HCT116 (cell line): ENCODE measurements around the gene RFX8. TPM values are rescaled to one million over a fixed set of nuclear protein-coding genes. Genes with fewer than 3 reads are reported as not detected.

Source experiments
- ATAC-seq: fragments of 200-7000 bp; cut with Tn5 transposase; 2 replicates; pipeline ENCODE4 v1.9.1; 2020; ENCODE audit warnings: mild to moderate bottlenecking, moderate library complexity
- Bru-seq: library from RNA; stranded (reverse); fragments of 400-500 nt; gene quantifications from one replicate; lab custom pipeline; 2021; lab: Mats Ljungman, UMichigan
- BruChase-seq, 2 experiments: library from RNA; stranded (reverse); fragments of 400-500 nt; gene quantifications; one replicate each; lab custom pipeline; 2021; lab: Mats Ljungman, UMichigan
- BruUV-seq: library from RNA; stranded (reverse); fragments of 400-500 nt; replicated peaks from 2 replicates; lab custom pipeline; 2021; lab: Mats Ljungman, UMichigan
- CTCF ChIA-PET: fragments of 300-600 bp; sonication (Branson Sonifier 250); formaldehyde crosslinking; loops from one replicate; lab custom pipeline; 2021; ENCODE audit warnings: antibody characterized with exemption; lab: Charles Lee
- POLR2A ChIA-PET: fragments of 300-600, 350-600 bp; sonication (Branson Sonifier 250); formaldehyde crosslinking; loops from one replicate; lab custom pipeline; 2021; ENCODE audit warnings: antibody characterized with exemption; lab: Charles Lee
- RAD21 ChIA-PET, 2 experiments: fragments of 300-600 bp; sonication (Branson Sonifier 250); formaldehyde crosslinking; loops; one replicate each; lab custom pipeline; 2023; ENCODE audit warnings: low total read pairs in 2 of 2; ENCODE audit not compliant: uncharacterized antibody in 2 of 2, unreplicated experiment in 2 of 2, low non-redundant PET in 1 of 2; lab: Charles Lee
- DNase-seq: peaks from one replicate; pipeline ENCODE4 v3.0.0-alpha.2; 2010; ENCODE audit warnings: low read depth, low spot score
- H2AFZ ChIP-seq: fragments of 200-600 bp; shearing (Covaris generic), sonication (generic); 2 replicates; pipeline ENCODE4 v1.6.1; 2017; ENCODE audit warnings: low read depth, mixed run types, mixed read lengths, antibody characterized with exemption, low read length; ENCODE audit not compliant: poor library complexity, severe bottlenecking
- H3K27ac ChIP-seq: 2 replicates; pipeline ENCODE4 v1.5.1; 2012; ENCODE audit warnings: low read depth, low read length
- H3K27me3 ChIP-seq: fragments of 200-600 bp; sonication (generic); 2 replicates; pipeline ENCODE4 v1.6.1; 2016; ENCODE audit warnings: mixed run types, low read length, mixed read lengths; ENCODE audit not compliant: insufficient read depth
- H3K36me3 ChIP-seq, 2 experiments: fragments of 200-500 bp in 1 of 2; fragments of 200-600 bp in 1 of 2; sonication (Bioruptor generic) in 1 of 2; sonication (generic) in 1 of 2; 2 replicates each; pipeline versions ENCODE4 v1.5.1 to v1.6.1; 2014 to 2016; ENCODE audit warnings: low read length in 2 of 2, inconsistent platforms in 1 of 2, mixed read lengths in 1 of 2, mixed run types in 1 of 2; ENCODE audit not compliant: insufficient read depth in 2 of 2, control insufficient read depth in 1 of 2
- H3K4me1 ChIP-seq, 2 experiments: fragments of 200-600 bp in 1 of 2; sonication (generic) in 1 of 2; 2 replicates each; pipeline versions ENCODE4 v1.5.1 to v1.6.1; 2012 to 2017; ENCODE audit warnings: low read length in 2 of 2, inconsistent platforms in 1 of 2, mild to moderate bottlenecking in 1 of 2, mixed read lengths in 1 of 2, mixed run types in 1 of 2, moderate library complexity in 1 of 2; ENCODE audit not compliant: insufficient read depth in 2 of 2, control insufficient read depth in 1 of 2
- H3K4me2 ChIP-seq: fragments of 200-600 bp; sonication (generic); 2 replicates; pipeline ENCODE4 v1.6.1; 2017; ENCODE audit warnings: mixed run types, low read length, mixed read lengths
- H3K4me3 ChIP-seq, 2 experiments: fragments of 200-600 bp in 1 of 2; sonication (generic) in 1 of 2; replicated peaks in 1 of 2; 2 replicates each; pipeline ENCODE4 v1.5.1; 2011 to 2016; ENCODE audit warnings: low read length in 2 of 2, control low read depth in 1 of 2, low read depth in 1 of 2, mild to moderate bottlenecking in 1 of 2, mixed read lengths in 1 of 2, mixed run types in 1 of 2
- H3K79me2 ChIP-seq: fragments of 200-600 bp; sonication (generic); 2 replicates; pipeline ENCODE4 v1.6.1; 2017; ENCODE audit warnings: mild to moderate bottlenecking, mixed run types, low read length, moderate library complexity, mixed read lengths; ENCODE audit not compliant: insufficient read depth
- H3K9ac ChIP-seq: fragments of 200-600 bp; sonication (generic); 2 replicates; pipeline ENCODE4 v1.6.1; 2016; ENCODE audit warnings: low read length, mixed read lengths
- H3K9me2 ChIP-seq: fragments of 200-600 bp; sonication (generic), shearing (Covaris generic); 2 replicates; pipeline ENCODE4 v1.6.1; 2017; ENCODE audit warnings: mixed run types, mild to moderate bottlenecking, moderate library complexity; ENCODE audit not compliant: insufficient read depth
- H3K9me3 ChIP-seq, 2 experiments: fragments of 200-500 bp in 1 of 2; fragments of 200-600 bp in 1 of 2; sonication (Bioruptor generic) in 1 of 2; sonication (generic) in 1 of 2; 2 replicates each; pipeline ENCODE4 v1.6.1; 2014 to 2017; ENCODE audit warnings: low read length in 2 of 2, mixed read lengths in 2 of 2, inconsistent platforms in 1 of 2, low read depth in 1 of 2, mild to moderate bottlenecking in 1 of 2, mixed run types in 1 of 2, moderate library complexity in 1 of 2; ENCODE audit not compliant: control insufficient read depth in 1 of 2, insufficient read depth in 1 of 2
- H4K20me1 ChIP-seq: fragments of 200-600 bp; sonication (generic), shearing (Covaris generic); 2 replicates; pipeline ENCODE4 v1.6.1; 2017; ENCODE audit warnings: mixed run types, mild to moderate bottlenecking, moderate library complexity; ENCODE audit not compliant: insufficient read depth
- EGR1 ChIP-seq: IDR thresholded peaks from 2 replicates; pipeline ENCODE4 v1.6.1; 2012; ENCODE audit warnings: low read depth
- ELF1 ChIP-seq: IDR thresholded peaks from 2 replicates; pipeline ENCODE4 v1.6.1; 2012; ENCODE audit warnings: low read depth, borderline replicate concordance
- EZH2phosphoT487 ChIP-seq: fragments of 200-600 bp; IDR thresholded peaks from 2 replicates; pipeline ENCODE4 v1.6.1; 2018; ENCODE audit warnings: antibody characterized with exemption, borderline replicate concordance
- POLR2A ChIP-seq: IDR thresholded peaks from 2 replicates; pipeline ENCODE4 v1.7.0; 2011; ENCODE audit warnings: borderline replicate concordance; ENCODE audit not compliant: insufficient read depth, insufficient read length; ENCODE audit errors: extremely low read depth
- POLR2AphosphoS5 ChIP-seq: IDR thresholded peaks from 2 replicates; pipeline ENCODE4 v1.6.1; 2011; ENCODE audit warnings: mild to moderate bottlenecking, low read depth, low read length, moderate library complexity
- RAD21 ChIP-seq: IDR thresholded peaks from 2 replicates; pipeline ENCODE4 v1.6.1; 2012; ENCODE audit warnings: low read depth, mild to moderate bottlenecking
- SIN3A ChIP-seq: IDR thresholded peaks from 2 replicates; pipeline ENCODE4 v1.6.1; 2012; ENCODE audit warnings: low read depth
- SRF ChIP-seq: IDR thresholded peaks from 2 replicates; pipeline ENCODE4 v1.6.1; 2012; ENCODE audit warnings: low read depth
- YY1 ChIP-seq: IDR thresholded peaks from 2 replicates; pipeline ENCODE4 v1.6.1; 2011; ENCODE audit warnings: low read length, low read depth, moderate library complexity, mild to moderate bottlenecking; ENCODE audit not compliant: insufficient replicate concordance; ENCODE audit errors: extremely low read depth
- ZFX ChIP-seq: fragments of 450-650 bp; IDR thresholded peaks from 2 replicates; pipeline ENCODE4 v1.6.1; 2017
- ZNF274 ChIP-seq: fragments of 200-500 bp; sonication (Bioruptor generic); IDR thresholded peaks from 2 replicates; pipeline ENCODE4 v1.6.1; 2014; ENCODE audit warnings: mild to moderate bottlenecking, low read depth, low read length, inconsistent platforms
- intact Hi-C: fragments of 100-400 bp; cut with micrococcal nuclease; formaldehyde crosslinking; loops from 2 replicates; pipeline ENCODE4 v1.10.0; 2022
- long read RNA-seq: library from polyadenylated mRNA; unstranded; transcript quantifications from one replicate; pipeline ENCODE4 v2.0.0, GENCODE V29; 2021; ENCODE audit not compliant: unreplicated experiment
- polyA plus RNA-seq: library from polyadenylated mRNA; unstranded; fragments of >200 nt; gene quantifications from 2 replicates; pipeline ENCODE4 v1.2.1, GENCODE V29; 2012; ENCODE audit warnings: missing spikeins
- total RNA-seq: library from RNA; stranded (reverse); gene quantifications from one replicate; pipeline ENCODE4 v1.2.1, GENCODE V29; 2021; ENCODE audit not compliant: unreplicated experiment
- TF ChIP-seq, protein P1 (sequence below): IDR thresholded peaks from 2 replicates; pipeline ENCODE4 v1.6.1; 2012
- TF ChIP-seq, protein P2 (sequence below): IDR thresholded peaks from 2 replicates; pipeline ENCODE4 v1.6.1; 2012; ENCODE audit warnings: low read depth
- TF ChIP-seq, protein P3 (sequence below): IDR thresholded peaks from 2 replicates; pipeline ENCODE4 v1.6.1; 2011; ENCODE audit warnings: mild to moderate bottlenecking, low read length, moderate library complexity; ENCODE audit not compliant: insufficient replicate concordance; ENCODE audit errors: extremely low read depth

The RFX8 gene
- total RNA-seq = not detected
- not detected in 2 replicates for polyA plus RNA-seq
- Bru-seq, nascent RNA = not detected
- not detected for BruChase-seq, experiment 1, labeled RNA remaining after a 6-hour chase
- BruChase-seq, experiment 2, labeled RNA remaining after a 2-hour chase = not detected
- long read RNA-seq = 0 reads

DNA sequence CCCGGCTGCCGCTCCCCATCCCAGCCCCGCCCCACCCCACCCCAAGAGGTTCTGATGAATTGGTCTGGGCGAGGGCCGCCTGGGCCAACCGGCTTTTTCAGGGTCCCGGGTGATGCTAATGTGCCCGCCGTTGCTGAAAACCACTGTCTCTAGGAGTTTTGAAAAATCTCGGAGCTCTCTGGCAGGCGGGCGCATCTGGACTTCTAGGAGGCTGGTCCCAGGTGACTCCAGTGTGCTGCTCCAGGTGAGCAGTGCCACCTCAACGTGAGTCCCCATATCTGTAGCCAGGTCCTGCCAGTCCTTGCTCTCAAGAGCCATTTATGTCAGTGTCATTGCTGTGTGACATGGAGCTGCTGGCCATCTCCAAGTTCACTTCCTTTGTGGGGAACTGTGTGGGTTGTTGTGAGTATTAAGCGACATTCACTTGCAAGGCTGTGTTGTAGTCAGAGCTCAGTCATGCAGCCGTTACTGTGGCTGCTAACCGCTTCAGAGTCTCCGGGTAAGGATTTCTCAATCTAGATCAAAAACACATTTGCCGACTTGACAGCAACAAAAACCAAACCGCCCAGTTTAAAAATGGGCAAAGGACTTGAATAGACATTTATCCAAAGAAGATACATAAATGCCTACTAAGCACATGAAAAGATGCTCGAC, at the start of gene RFX8:
RFX8 (minus strand) TSS at position 382 of the 654 bp plus-strand sequence. CDS start 8,264 bp downstream, outside the sequence.
- no peak within 1 kb of the TSS for H3K9ac ChIP-seq
- POLR2A ChIA-PET = no interaction called here
- no peaks in the 10 kb centered on the region for H3K9me3 ChIP-seq
- BruUV-seq = no TSS peak
- RAD21 ChIA-PET = no interaction called here
- no peaks in the 10 kb centered on the region for H3K4me1 ChIP-seq
- CTCF ChIA-PET = no interaction called here
- no peaks in the 10 kb centered on the region for H3K36me3 ChIP-seq
- no peaks in the 10 kb centered on the region for H4K20me1 ChIP-seq
- H2AFZ ChIP-seq = no peak within 1 kb of the TSS
- H3K4me2 ChIP-seq = no peak within 1 kb of the TSS
- no peaks in the 10 kb centered on the region for H3K79me2 ChIP-seq
- ATAC-seq = no peak
- no peak for TF ChIP-seq POLR2A
- TF ChIP-seq, protein P1, sequence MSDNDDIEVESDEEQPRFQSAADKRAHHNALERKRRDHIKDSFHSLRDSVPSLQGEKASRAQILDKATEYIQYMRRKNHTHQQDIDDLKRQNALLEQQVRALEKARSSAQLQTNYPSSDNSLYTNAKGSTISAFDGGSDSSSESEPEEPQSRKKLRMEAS = no peak
- TF ChIP-seq RAD21 = no peak
- H3K9me2 ChIP-seq = no peaks in the 10 kb centered on the region
- no peaks in the 10 kb centered on the region for H3K27me3 ChIP-seq
- no peak for DNase-seq
- no peak within 1 kb of the TSS for H3K27ac ChIP-seq
- intact Hi-C loops = no loop called here
- no peak within 1 kb of the TSS for H3K4me3 ChIP-seq

DNA sequence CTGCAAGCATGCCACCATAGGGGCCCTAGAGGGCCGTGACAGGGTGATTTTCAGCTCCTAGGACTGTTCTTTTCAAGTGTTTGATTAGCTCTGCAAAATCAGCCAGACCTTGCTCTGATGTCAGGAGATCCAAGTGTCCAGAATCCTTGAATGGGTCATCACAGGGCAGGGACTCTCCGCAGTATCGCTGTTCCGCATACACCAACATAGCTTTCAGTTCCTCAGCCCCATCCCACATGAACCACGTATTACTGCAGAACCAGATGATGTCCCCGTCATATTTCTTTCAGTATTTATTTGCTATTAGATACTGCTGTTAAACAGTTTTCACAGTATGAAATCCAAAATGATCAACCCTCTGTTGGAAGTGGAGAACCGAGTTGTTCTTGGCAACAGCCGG, 46.6 kb upstream of the RFX8 start:
- H3K9me2 ChIP-seq = no peaks in the 10 kb centered on the region
- peaks cover 0 to 5% of the 10 kb centered on the region in 2 experiments; a peak in 1 of 4 replicates for H3K9me3 ChIP-seq
- no peak overlapping the region for H2AFZ ChIP-seq
- H3K79me2 ChIP-seq = no peaks in the 10 kb centered on the region
- H4K20me1 ChIP-seq = no peaks in the 10 kb centered on the region
- peaks cover 8 to 29% of the 10 kb centered on the region in 2 experiments; a peak in 3 of 4 replicates for H3K4me1 ChIP-seq
- no peaks in the 10 kb centered on the region for H3K27me3 ChIP-seq
- no TSS peak for BruUV-seq
- ChIA-PET CTCF (no interaction called here), RAD21 (no interaction called here), POLR2A (no interaction called here)
- intact Hi-C loops = no loop called here
- H3K27ac ChIP-seq = no peak overlapping the region
- DNase-seq (no peak), ATAC-seq (no peak)
- H3K9ac ChIP-seq = no peak overlapping the region
- H3K4me2 ChIP-seq = no peak overlapping the region
- H3K4me3 ChIP-seq = no peak overlapping the region
- no peaks in the 10 kb centered on the region for H3K36me3 ChIP-seq
- no peak for TF ChIP-seq EZH2phosphoT487
- no peak for TF ChIP-seq ZNF274
- TF ChIP-seq POLR2A = no peak
- TF ChIP-seq, protein P2, sequence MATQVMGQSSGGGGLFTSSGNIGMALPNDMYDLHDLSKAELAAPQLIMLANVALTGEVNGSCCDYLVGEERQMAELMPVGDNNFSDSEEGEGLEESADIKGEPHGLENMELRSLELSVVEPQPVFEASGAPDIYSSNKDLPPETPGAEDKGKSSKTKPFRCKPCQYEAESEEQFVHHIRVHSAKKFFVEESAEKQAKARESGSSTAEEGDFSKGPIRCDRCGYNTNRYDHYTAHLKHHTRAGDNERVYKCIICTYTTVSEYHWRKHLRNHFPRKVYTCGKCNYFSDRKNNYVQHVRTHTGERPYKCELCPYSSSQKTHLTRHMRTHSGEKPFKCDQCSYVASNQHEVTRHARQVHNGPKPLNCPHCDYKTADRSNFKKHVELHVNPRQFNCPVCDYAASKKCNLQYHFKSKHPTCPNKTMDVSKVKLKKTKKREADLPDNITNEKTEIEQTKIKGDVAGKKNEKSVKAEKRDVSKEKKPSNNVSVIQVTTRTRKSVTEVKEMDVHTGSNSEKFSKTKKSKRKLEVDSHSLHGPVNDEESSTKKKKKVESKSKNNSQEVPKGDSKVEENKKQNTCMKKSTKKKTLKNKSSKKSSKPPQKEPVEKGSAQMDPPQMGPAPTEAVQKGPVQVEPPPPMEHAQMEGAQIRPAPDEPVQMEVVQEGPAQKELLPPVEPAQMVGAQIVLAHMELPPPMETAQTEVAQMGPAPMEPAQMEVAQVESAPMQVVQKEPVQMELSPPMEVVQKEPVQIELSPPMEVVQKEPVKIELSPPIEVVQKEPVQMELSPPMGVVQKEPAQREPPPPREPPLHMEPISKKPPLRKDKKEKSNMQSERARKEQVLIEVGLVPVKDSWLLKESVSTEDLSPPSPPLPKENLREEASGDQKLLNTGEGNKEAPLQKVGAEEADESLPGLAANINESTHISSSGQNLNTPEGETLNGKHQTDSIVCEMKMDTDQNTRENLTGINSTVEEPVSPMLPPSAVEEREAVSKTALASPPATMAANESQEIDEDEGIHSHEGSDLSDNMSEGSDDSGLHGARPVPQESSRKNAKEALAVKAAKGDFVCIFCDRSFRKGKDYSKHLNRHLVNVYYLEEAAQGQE = no peak
- TF ChIP-seq YY1 = no peak
- TF ChIP-seq POLR2AphosphoS5 = no peak
- TF ChIP-seq RAD21 = no peak
- no peak for TF ChIP-seq SIN3A
- TF ChIP-seq ZFX = no peak
- no peak for TF ChIP-seq ELF1
- TF ChIP-seq, protein P3, sequence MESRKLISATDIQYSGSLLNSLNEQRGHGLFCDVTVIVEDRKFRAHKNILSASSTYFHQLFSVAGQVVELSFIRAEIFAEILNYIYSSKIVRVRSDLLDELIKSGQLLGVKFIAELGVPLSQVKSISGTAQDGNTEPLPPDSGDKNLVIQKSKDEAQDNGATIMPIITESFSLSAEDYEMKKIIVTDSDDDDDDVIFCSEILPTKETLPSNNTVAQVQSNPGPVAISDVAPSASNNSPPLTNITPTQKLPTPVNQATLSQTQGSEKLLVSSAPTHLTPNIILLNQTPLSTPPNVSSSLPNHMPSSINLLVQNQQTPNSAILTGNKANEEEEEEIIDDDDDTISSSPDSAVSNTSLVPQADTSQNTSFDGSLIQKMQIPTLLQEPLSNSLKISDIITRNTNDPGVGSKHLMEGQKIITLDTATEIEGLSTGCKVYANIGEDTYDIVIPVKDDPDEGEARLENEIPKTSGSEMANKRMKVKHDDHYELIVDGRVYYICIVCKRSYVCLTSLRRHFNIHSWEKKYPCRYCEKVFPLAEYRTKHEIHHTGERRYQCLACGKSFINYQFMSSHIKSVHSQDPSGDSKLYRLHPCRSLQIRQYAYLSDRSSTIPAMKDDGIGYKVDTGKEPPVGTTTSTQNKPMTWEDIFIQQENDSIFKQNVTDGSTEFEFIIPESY = no peak
- TF ChIP-seq EGR1 = no peak
- no peak for TF ChIP-seq SRF
